SK-N-SH treated with all-trans-retinoic acid at 6 μM for 48 hours (cell line): ENCODE measurements around the gene ALDH18A1.
"Not testable (repeated sequence)": the region's sequence is repeated elsewhere in the genome, so short reads cannot be mapped to it uniquely, and the experiment has no call there.

ENCODE experiments used
- ATAC-seq: fragments of 200-7000 bp; cut with Tn5 transposase; 3 replicates; pipeline ENCODE4 v1.9.1; 2020; ENCODE audit warnings: mild to moderate bottlenecking, moderate library complexity
- ARNTL ChIP-seq: fragments of 450-650 bp; formaldehyde crosslinking; IDR thresholded peaks from 2 replicates; pipeline ENCODE4 v1.5.0; 2020; ENCODE audit warnings: low read depth, mild to moderate bottlenecking, moderate library complexity, borderline replicate concordance
- BACH2 ChIP-seq: fragments of 250-450 bp; sonication (Bioruptor Pico); IDR thresholded peaks from 2 replicates; pipeline ENCODE4 v1.9.0; 2021; ENCODE audit warnings: mild to moderate bottlenecking, borderline replicate concordance
- CREB5 ChIP-seq: fragments of 250-450 bp; sonication (Bioruptor Pico); IDR thresholded peaks from 2 replicates; pipeline ENCODE4 v1.5.1; 2020; ENCODE audit warnings: low read depth, mild to moderate bottlenecking, moderate library complexity
- CSDC2 ChIP-seq: fragments of 250-450 bp; sonication (Bioruptor Pico); IDR thresholded peaks from 2 replicates; pipeline ENCODE4 v1.5.0; 2020; ENCODE audit warnings: mild to moderate bottlenecking, moderate library complexity
- ESRRG ChIP-seq: fragments of 250-450 bp; sonication (Bioruptor Pico); IDR thresholded peaks from 2 replicates; pipeline ENCODE4 v1.6.1; 2021; ENCODE audit warnings: mild to moderate bottlenecking
- GLIS3 ChIP-seq: fragments of 250-450 bp; sonication (Bioruptor Pico); IDR thresholded peaks from 2 replicates; pipeline ENCODE4 v1.5.0; 2020; ENCODE audit warnings: mild to moderate bottlenecking, moderate library complexity
- ISL1 ChIP-seq: fragments of 250-450 bp; sonication (Bioruptor Pico); IDR thresholded peaks from 2 replicates; pipeline ENCODE4 v2.1.2; 2022; ENCODE audit warnings: mild to moderate bottlenecking, moderate library complexity
- OSR1 ChIP-seq: fragments of 250-450 bp; sonication (Bioruptor Pico); IDR thresholded peaks from 2 replicates; pipeline ENCODE4 v1.8.0; 2022; ENCODE audit warnings: moderate library complexity, mild to moderate bottlenecking, inconsistent platforms
- POU6F1 ChIP-seq: fragments of 250-450 bp; sonication (Bioruptor Pico); IDR thresholded peaks from 2 replicates; pipeline ENCODE4 v1.8.0; 2021; ENCODE audit warnings: low read depth, mild to moderate bottlenecking, moderate library complexity, borderline replicate concordance
- PPARA ChIP-seq: fragments of 250-450 bp; sonication (Bioruptor Pico); IDR thresholded peaks from 2 replicates; pipeline ENCODE4 v1.5.0; 2020; ENCODE audit warnings: mild to moderate bottlenecking, borderline replicate concordance
- RARB ChIP-seq: fragments of 250-450 bp; sonication (Bioruptor Pico); IDR thresholded peaks from 2 replicates; pipeline ENCODE4 v1.8.0; 2021; ENCODE audit warnings: mild to moderate bottlenecking, moderate library complexity
- SNAI2 ChIP-seq: fragments of 250-450 bp; sonication (Bioruptor Pico); IDR thresholded peaks from 2 replicates; pipeline ENCODE4 v1.5.0; 2020; ENCODE audit warnings: mild to moderate bottlenecking, moderate library complexity
- TOX ChIP-seq: fragments of 250-450 bp; sonication (Bioruptor Pico); IDR thresholded peaks from 2 replicates; pipeline ENCODE4 v1.8.0; 2021; ENCODE audit warnings: mild to moderate bottlenecking, moderate library complexity, borderline replicate concordance
- ZC3H10 ChIP-seq: fragments of 250-450 bp; sonication (Bioruptor Pico); IDR thresholded peaks from 2 replicates; pipeline ENCODE4 v1.5.1; 2021; ENCODE audit warnings: mild to moderate bottlenecking, moderate library complexity
- ZFP3 ChIP-seq: fragments of 250-450 bp; sonication (Bioruptor Pico); IDR thresholded peaks from 2 replicates; pipeline ENCODE4 v1.5.0; 2020; ENCODE audit warnings: mild to moderate bottlenecking, moderate library complexity
- ZFP30 ChIP-seq: fragments of 450-650 bp; formaldehyde crosslinking; IDR thresholded peaks from 2 replicates; pipeline ENCODE4 v1.5.0; 2022; ENCODE audit warnings: mild to moderate bottlenecking, moderate library complexity
- ZNF565 ChIP-seq: fragments of 450-650 bp; formaldehyde crosslinking; conservative IDR thresholded peaks from 2 replicates; pipeline ENCODE4 v1.5.0; 2020; ENCODE audit warnings: low read depth, mild to moderate bottlenecking, moderate library complexity
- ZNF70 ChIP-seq: fragments of 450-650 bp; formaldehyde crosslinking; IDR thresholded peaks from 2 replicates; pipeline ENCODE4 v1.5.0; 2020; ENCODE audit warnings: mild to moderate bottlenecking, moderate library complexity
- ZNF8 ChIP-seq: fragments of 450-650 bp; formaldehyde crosslinking; IDR thresholded peaks from 2 replicates; pipeline ENCODE4 v1.5.0; 2020; ENCODE audit warnings: mild to moderate bottlenecking, moderate library complexity
- TF ChIP-seq, protein P1 (sequence below): fragments of 250-450 bp; sonication (Bioruptor Pico); IDR thresholded peaks from 2 replicates; pipeline ENCODE4 v1.8.0; 2020; ENCODE audit warnings: mild to moderate bottlenecking, moderate library complexity, borderline replicate concordance
- TF ChIP-seq, protein P2 (sequence below): fragments of 250-450 bp; sonication (Bioruptor Pico); IDR thresholded peaks from 2 replicates; pipeline ENCODE4 v1.5.0; 2020; ENCODE audit warnings: mild to moderate bottlenecking, moderate library complexity
- TF ChIP-seq, protein P3 (sequence below): fragments of 250-450 bp; sonication (Bioruptor Pico); IDR thresholded peaks from 2 replicates; pipeline ENCODE4 v1.5.1; 2021; ENCODE audit warnings: mild to moderate bottlenecking, moderate library complexity

Gene ALDH18A1

GRCh38 chr10:95628786-95629185, 27.7 kb downstream of the ALDH18A1 start:
- TF ChIP-seq TOX (CRISPR knock-in tag) (no peak), POU6F1 (no peak), ZNF70 (CRISPR knock-in tag) (no peak), PPARA (CRISPR knock-in tag) (no peak), ESRRG (no peak), CREB5 (CRISPR knock-in tag) (no peak), ARNTL (CRISPR knock-in tag) (no peak), RARB (CRISPR knock-in tag) (no peak), CSDC2 (no peak), ZNF565 (no peak), ZFP30 (CRISPR knock-in tag) (no peak), BACH2 (CRISPR knock-in tag) (no peak), SNAI2 (CRISPR knock-in tag) (no peak), ZNF8 (no peak), GLIS3 (CRISPR knock-in tag) (no peak), ZC3H10 (no peak), ISL1 (no peak), OSR1 (CRISPR knock-in tag) (no peak)
- TF ChIP-seq, protein P1, sequence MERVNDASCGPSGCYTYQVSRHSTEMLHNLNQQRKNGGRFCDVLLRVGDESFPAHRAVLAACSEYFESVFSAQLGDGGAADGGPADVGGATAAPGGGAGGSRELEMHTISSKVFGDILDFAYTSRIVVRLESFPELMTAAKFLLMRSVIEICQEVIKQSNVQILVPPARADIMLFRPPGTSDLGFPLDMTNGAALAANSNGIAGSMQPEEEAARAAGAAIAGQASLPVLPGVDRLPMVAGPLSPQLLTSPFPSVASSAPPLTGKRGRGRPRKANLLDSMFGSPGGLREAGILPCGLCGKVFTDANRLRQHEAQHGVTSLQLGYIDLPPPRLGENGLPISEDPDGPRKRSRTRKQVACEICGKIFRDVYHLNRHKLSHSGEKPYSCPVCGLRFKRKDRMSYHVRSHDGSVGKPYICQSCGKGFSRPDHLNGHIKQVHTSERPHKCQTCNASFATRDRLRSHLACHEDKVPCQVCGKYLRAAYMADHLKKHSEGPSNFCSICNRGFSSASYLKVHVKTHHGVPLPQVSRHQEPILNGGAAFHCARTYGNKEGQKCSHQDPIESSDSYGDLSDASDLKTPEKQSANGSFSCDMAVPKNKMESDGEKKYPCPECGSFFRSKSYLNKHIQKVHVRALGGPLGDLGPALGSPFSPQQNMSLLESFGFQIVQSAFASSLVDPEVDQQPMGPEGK: no peak
- TF ChIP-seq, protein P2, sequence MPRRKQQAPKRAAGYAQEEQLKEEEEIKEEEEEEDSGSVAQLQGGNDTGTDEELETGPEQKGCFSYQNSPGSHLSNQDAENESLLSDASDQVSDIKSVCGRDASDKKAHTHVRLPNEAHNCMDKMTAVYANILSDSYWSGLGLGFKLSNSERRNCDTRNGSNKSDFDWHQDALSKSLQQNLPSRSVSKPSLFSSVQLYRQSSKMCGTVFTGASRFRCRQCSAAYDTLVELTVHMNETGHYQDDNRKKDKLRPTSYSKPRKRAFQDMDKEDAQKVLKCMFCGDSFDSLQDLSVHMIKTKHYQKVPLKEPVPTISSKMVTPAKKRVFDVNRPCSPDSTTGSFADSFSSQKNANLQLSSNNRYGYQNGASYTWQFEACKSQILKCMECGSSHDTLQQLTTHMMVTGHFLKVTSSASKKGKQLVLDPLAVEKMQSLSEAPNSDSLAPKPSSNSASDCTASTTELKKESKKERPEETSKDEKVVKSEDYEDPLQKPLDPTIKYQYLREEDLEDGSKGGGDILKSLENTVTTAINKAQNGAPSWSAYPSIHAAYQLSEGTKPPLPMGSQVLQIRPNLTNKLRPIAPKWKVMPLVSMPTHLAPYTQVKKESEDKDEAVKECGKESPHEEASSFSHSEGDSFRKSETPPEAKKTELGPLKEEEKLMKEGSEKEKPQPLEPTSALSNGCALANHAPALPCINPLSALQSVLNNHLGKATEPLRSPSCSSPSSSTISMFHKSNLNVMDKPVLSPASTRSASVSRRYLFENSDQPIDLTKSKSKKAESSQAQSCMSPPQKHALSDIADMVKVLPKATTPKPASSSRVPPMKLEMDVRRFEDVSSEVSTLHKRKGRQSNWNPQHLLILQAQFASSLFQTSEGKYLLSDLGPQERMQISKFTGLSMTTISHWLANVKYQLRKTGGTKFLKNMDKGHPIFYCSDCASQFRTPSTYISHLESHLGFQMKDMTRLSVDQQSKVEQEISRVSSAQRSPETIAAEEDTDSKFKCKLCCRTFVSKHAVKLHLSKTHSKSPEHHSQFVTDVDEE (CRISPR knock-in tag): no peak
- ATAC-seq: no peak

- no peak for ATAC-seq
These were observed 30.0 kb downstream of the ALDH18A1 start for GRCh38 chr10:95626500-95626899.

GRCh38 chr10:95620415-95620814, 36.1 kb downstream of the ALDH18A1 start:
- not testable (repeated sequence) for ATAC-seq

More at GRCh38 chr10:95626500-95626899, 30.0 kb downstream of the ALDH18A1 start:
- TF ChIP-seq, protein P2 (CRISPR knock-in tag): no peak
- TF ChIP-seq ZNF565: no peak
- TF ChIP-seq ARNTL (CRISPR knock-in tag): no peak
- TF ChIP-seq ZFP3 (CRISPR knock-in tag): no peak
- TF ChIP-seq SNAI2 (CRISPR knock-in tag): no peak
- TF ChIP-seq, protein P3, sequence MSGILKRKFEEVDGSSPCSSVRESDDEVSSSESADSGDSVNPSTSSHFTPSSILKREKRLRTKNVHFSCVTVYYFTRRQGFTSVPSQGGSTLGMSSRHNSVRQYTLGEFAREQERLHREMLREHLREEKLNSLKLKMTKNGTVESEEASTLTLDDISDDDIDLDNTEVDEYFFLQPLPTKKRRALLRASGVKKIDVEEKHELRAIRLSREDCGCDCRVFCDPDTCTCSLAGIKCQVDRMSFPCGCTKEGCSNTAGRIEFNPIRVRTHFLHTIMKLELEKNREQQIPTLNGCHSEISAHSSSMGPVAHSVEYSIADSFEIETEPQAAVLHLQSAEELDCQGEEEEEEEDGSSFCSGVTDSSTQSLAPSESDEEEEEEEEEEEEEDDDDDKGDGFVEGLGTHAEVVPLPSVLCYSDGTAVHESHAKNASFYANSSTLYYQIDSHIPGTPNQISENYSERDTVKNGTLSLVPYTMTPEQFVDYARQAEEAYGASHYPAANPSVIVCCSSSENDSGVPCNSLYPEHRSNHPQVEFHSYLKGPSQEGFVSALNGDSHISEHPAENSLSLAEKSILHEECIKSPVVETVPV (CRISPR knock-in tag): no peak
- TF ChIP-seq BACH2 (CRISPR knock-in tag): no peak
